Measurements from ENCODE around the gene ITFG2.

DNA sequence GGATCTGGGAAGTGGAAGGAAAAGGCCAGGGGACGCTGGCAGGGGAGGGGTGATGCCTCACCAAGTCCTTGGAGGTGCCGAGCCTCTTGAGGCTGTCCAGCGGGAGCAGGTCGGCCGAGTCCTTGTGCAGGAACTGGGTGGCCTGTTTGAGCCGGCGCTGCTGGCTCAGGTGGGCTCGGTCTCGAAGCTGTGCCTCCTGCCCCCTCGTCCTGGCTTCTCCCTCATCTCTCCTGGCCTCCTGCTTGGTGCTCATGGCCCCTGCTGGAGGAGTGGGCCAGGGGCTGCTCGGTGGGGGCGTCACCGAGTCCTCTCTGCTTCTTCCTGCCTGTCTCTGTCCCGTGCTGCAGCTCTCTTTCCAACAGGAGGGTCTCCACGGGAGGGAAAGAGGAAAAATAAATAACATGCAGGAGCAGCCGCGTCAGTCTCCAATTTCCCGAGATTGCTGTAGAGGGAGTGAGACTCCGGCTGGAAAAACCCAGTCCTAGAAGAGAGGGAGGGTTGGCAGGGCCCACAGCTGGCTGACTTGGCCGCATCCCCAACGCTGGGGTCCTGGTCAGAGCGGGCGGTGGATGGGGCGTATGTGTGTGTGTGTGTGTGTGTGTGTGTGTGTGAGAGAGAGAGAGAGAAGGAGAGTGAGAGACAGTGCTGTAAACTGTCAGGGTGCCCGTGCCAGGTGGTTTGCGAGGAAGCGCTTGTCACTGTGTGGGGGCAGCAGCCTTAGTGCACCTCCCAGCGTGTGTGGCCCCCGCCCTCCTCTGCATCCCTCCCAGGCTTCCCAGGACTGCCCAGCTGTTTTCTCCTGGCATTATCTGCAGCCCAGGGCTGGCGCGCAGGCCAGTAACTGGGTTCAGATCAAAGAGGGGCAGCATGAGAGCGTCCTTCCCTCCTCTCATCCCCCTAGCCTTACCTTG is 22.4 kb downstream of the ITFG2 start, which contains the start of gene NRIP2:
- TF ChIP-seq, protein P1, sequence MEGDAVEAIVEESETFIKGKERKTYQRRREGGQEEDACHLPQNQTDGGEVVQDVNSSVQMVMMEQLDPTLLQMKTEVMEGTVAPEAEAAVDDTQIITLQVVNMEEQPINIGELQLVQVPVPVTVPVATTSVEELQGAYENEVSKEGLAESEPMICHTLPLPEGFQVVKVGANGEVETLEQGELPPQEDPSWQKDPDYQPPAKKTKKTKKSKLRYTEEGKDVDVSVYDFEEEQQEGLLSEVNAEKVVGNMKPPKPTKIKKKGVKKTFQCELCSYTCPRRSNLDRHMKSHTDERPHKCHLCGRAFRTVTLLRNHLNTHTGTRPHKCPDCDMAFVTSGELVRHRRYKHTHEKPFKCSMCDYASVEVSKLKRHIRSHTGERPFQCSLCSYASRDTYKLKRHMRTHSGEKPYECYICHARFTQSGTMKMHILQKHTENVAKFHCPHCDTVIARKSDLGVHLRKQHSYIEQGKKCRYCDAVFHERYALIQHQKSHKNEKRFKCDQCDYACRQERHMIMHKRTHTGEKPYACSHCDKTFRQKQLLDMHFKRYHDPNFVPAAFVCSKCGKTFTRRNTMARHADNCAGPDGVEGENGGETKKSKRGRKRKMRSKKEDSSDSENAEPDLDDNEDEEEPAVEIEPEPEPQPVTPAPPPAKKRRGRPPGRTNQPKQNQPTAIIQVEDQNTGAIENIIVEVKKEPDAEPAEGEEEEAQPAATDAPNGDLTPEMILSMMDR (conservative IDR thresholded peaks at IDR 0.05; ENCODE audit: low read length) = no peak
- no peak for TF ChIP-seq EZH2phosphoT487 (IDR thresholded peaks at IDR 0.05; ENCODE audit: borderline replicate concordance)

Measured in Loucy (cell line).